Esophagus squamous epithelium (tissue), 5 donors: ENCODE measurements around the gene SLC31A2. TPM values are rescaled to one million over a fixed set of nuclear protein-coding genes. Genes with fewer than 3 reads are reported as not detected.
"Not testable (repeated sequence)": the region's sequence is repeated elsewhere in the genome, so short reads cannot be mapped to it uniquely, and the experiment has no call there.

Experiments used
- DNase-seq: peaks from one replicate; lab custom pipeline; 2025; lab: John Stamatoyannopoulos, UW
- H3K27ac ChIP-seq, 4 donors: fragments of 200-600 bp; sonication (generic); one replicate each; pipeline ENCODE4 v1.5.1; 2016 to 2019; ENCODE audit warnings: mild to moderate bottlenecking in 1 of 4
- H3K27me3 ChIP-seq, 4 donors: fragments of 200-600 bp; sonication (generic); 1 replicate in 3 of 4; 2 replicates in 1 of 4; pipeline versions ENCODE4 v1.5.1 to v1.6.0; 2017 to 2021; ENCODE audit warnings: antibody characterized with exemption in 1 of 4
- H3K36me3 ChIP-seq, 3 donors: fragments of 200-600 bp; sonication (generic); one replicate each; pipeline ENCODE4 v1.5.1; 2016 to 2019
- H3K4me1 ChIP-seq, 3 donors: fragments of 200-600 bp; sonication (generic); one replicate each; pipeline ENCODE4 v1.5.1; 2017 to 2019
- H3K4me3 ChIP-seq, 4 donors: fragments of 200-600 bp; sonication (generic); 1 replicate in 3 of 4; 2 replicates in 1 of 4; pipeline ENCODE4 v1.5.1; 2016 to 2019; ENCODE audit warnings: mild to moderate bottlenecking in 2 of 4, moderate library complexity in 1 of 4
- H3K9me3 ChIP-seq, 3 donors: fragments of 200-600 bp; sonication (generic); one replicate each; pipeline ENCODE4 v1.5.1; 2016 to 2019
- CTCF ChIP-seq, 6 experiments: fragments of 450-650 bp in 4 of 6; fragments of 200-600 bp in 2 of 6; sonication (generic) in 2 of 6; IDR thresholded peaks; one replicate each; pipeline ENCODE4 v1.5.1; 2016 to 2019; ENCODE audit warnings: antibody characterized with exemption in 6 of 6, mild to moderate bottlenecking in 4 of 6, moderate library complexity in 4 of 6
- POLR2A ChIP-seq, 4 donors: fragments of 450-650 bp; IDR thresholded peaks; one replicate each; pipeline ENCODE4 v1.6.1; 2017; ENCODE audit warnings: antibody characterized with exemption in 4 of 4, mild to moderate bottlenecking in 4 of 4, moderate library complexity in 3 of 4
- WGBS, 2 donors: methylation state at CpG; one replicate each; pipeline ENCODE4 v1.1.5; 2018; 5-methylcytosine and 5-hydroxymethylcytosine counted together
- intact Hi-C: fragments of 100-400 bp; cut with DNase I; formaldehyde crosslinking; loops from one replicate; pipeline ENCODE4 v1.15.0; 2022
- total RNA-seq, 4 donors: library from RNA; depleted of rRNA; stranded (reverse); fragments of >200 nt; gene quantifications; one replicate each; pipeline ENCODE4 v1.1.0, GENCODE V29; 2016
- donor health status: DM: yes; HTN: yes; CAD: no.

The SLC31A2 gene
- total RNA-seq, 4 donors from 2014 or later, result 7.1 to 15.2 (median 12.8) TPM

- intact Hi-C loops, result no loop called here
- Histone ChIP-seq H3K27ac (no peak overlapping the region), H3K36me3 (no peaks in the 10 kb centered on the region), H3K9me3 (no peaks in the 10 kb centered on the region), H3K27me3 (peaks cover 0 to 12% (median 0%) of the 10 kb centered on the region in 4 donors), H3K4me3 (no peak overlapping the region), H3K4me1 (no peaks in the 10 kb centered on the region)
- no peak for TF ChIP-seq CTCF (IDR thresholded peaks at IDR 0.05)
- TF ChIP-seq POLR2A (IDR thresholded peaks at IDR 0.05), result no peak
- 57 to 61% methylated on average over 3 of the region's 3 CpGs for WGBS, 2 donors
- no peak for DNase-seq
These were observed 12.0 kb upstream of the SLC31A2 start for GRCh38 chr9:113138760-113139159.

DNA sequence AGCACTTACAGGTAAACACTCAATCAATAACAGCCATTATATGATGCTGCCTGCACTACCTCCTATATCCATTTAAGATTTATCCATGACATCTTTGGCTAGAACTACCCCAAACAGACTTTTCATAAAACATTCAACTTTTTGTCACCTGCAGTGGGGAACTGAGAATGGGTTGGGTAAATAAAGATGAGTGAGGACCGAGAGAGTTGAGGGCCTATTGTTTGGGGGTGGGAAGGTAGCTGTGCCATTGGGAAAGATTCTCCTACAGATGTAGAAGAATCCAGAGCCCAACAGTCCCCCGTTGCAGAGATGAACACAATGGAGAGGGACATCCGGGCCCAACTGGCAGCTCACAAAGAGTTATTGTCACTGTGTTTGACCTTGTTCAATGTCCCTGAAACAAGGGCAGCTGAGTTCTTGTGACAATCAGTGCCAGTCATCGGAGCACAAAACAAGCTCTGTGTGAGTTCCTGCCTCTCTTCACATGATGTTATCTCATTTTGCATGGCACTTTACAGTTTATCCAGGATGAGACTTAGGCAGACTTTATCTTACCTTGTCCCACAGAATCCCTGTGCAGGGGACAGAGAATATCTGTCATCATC lies 11.5 kb upstream of the SLC31A2 start:
- TF ChIP-seq POLR2A (IDR thresholded peaks at IDR 0.05) (no peak), CTCF (IDR thresholded peaks at IDR 0.05) (no peak)
- DNase-seq, result no peak
- Histone ChIP-seq H3K9me3 (no peaks in the 10 kb centered on the region), H3K4me3 (no peak overlapping the region), H3K4me1 (no peaks in the 10 kb centered on the region), H3K36me3 (no peaks in the 10 kb centered on the region), H3K27me3 (peaks cover 0 to 16% (median 0%) of the 10 kb centered on the region in 4 donors), H3K27ac (no peak overlapping the region)
- intact Hi-C loops, result no loop called here
- WGBS, 2 donors, result 51 to 71% methylated on average over 3 to 4 of the region's 4 CpGs

- H3K27me3 ChIP-seq, result peaks cover 0 to 21% (median 0%) of the 10 kb centered on the region in 4 donors
- DNase-seq, result no peak
- H3K27ac ChIP-seq, result no peak overlapping the region
- intact Hi-C loops, result no loop called here
- no peaks in the 10 kb centered on the region for H3K36me3 ChIP-seq
- H3K4me1 ChIP-seq, result no peaks in the 10 kb centered on the region
- H3K9me3 ChIP-seq, result no peaks in the 10 kb centered on the region
- 74 to 77% methylated on average over 5 of the region's 5 CpGs for WGBS, 2 donors
- H3K4me3 ChIP-seq, result no peak overlapping the region
- no peak for TF ChIP-seq POLR2A (IDR thresholded peaks at IDR 0.05)
- TF ChIP-seq CTCF (IDR thresholded peaks at IDR 0.05), result no peak
These were observed 10.9 kb upstream of the SLC31A2 start for GRCh38 chr9:113139953-113140352.

- H3K9me3 ChIP-seq, intact Hi-C loops, H3K4me1 ChIP-seq, DNase-seq, H3K4me3 ChIP-seq, H3K27ac ChIP-seq, H3K36me3 ChIP-seq: not testable (repeated sequence)
- WGBS, 2 donors, result 88 to 91% methylated on average over 9 of the region's 9 CpGs
- peaks cover 0 to 30% (median 0%) of the 10 kb centered on the region in 4 donors for H3K27me3 ChIP-seq
These were observed 9.9 kb upstream of the SLC31A2 start for GRCh38 chr9:113140896-113141295.

GRCh38 chr9:113143432-113144227 lies 7.2 kb upstream of the SLC31A2 start:
- no peak for DNase-seq
- peaks cover 0 to 34% (median 0%) of the 10 kb centered on the region in 4 donors for H3K27me3 ChIP-seq
- intact Hi-C loops, result no loop called here
- H3K36me3 ChIP-seq, result no peaks in the 10 kb centered on the region
- no peak overlapping the region for H3K27ac ChIP-seq
- H3K4me3 ChIP-seq, result no peak overlapping the region
- no peaks in the 10 kb centered on the region for H3K9me3 ChIP-seq
- no peaks in the 10 kb centered on the region for H3K4me1 ChIP-seq
- TF ChIP-seq CTCF (IDR thresholded peaks at IDR 0.05) (no peak), POLR2A (IDR thresholded peaks at IDR 0.05) (no peak)
- 52 to 60% methylated on average over 5 of the region's 5 CpGs for WGBS, 2 donors
